HCT116 (cell line): ENCODE data around the gene CRB3. TPM values are rescaled to one million over a fixed set of nuclear protein-coding genes. Genes with fewer than 3 reads are reported as not detected.

ENCODE experiments used
- ATAC-seq: fragments of 200-7000 bp; cut with Tn5 transposase; 2 replicates; pipeline ENCODE4 v1.9.1; 2020; ENCODE audit warnings: mild to moderate bottlenecking, moderate library complexity
- BruUV-seq: library from RNA; stranded (reverse); fragments of 400-500 nt; replicated peaks from 2 replicates; lab custom pipeline; 2021; lab: Mats Ljungman, UMichigan
- CTCF ChIA-PET: fragments of 300-600 bp; sonication (Branson Sonifier 250); formaldehyde crosslinking; loops from one replicate; lab custom pipeline; 2021; ENCODE audit warnings: antibody characterized with exemption; lab: Charles Lee
- POLR2A ChIA-PET: fragments of 300-600, 350-600 bp; sonication (Branson Sonifier 250); formaldehyde crosslinking; loops from one replicate; lab custom pipeline; 2021; ENCODE audit warnings: antibody characterized with exemption; lab: Charles Lee
- RAD21 ChIA-PET, 2 experiments: fragments of 300-600 bp; sonication (Branson Sonifier 250); formaldehyde crosslinking; loops; one replicate each; lab custom pipeline; 2023; ENCODE audit warnings: low total read pairs in 2 of 2; ENCODE audit not compliant: uncharacterized antibody in 2 of 2, unreplicated experiment in 2 of 2, low non-redundant PET in 1 of 2; lab: Charles Lee
- DNase-seq: peaks from one replicate; pipeline ENCODE4 v3.0.0-alpha.2; 2010; ENCODE audit warnings: low read depth, low spot score
- H2AFZ ChIP-seq: fragments of 200-600 bp; shearing (Covaris generic), sonication (generic); 2 replicates; pipeline ENCODE4 v1.6.1; 2017; ENCODE audit warnings: low read depth, mixed run types, mixed read lengths, antibody characterized with exemption, low read length; ENCODE audit not compliant: poor library complexity, severe bottlenecking
- H3K27ac ChIP-seq: 2 replicates; pipeline ENCODE4 v1.5.1; 2012; ENCODE audit warnings: low read depth, low read length
- H3K27me3 ChIP-seq: fragments of 200-600 bp; sonication (generic); 2 replicates; pipeline ENCODE4 v1.6.1; 2016; ENCODE audit warnings: mixed run types, low read length, mixed read lengths; ENCODE audit not compliant: insufficient read depth
- H3K36me3 ChIP-seq, 2 experiments: fragments of 200-500 bp in 1 of 2; fragments of 200-600 bp in 1 of 2; sonication (Bioruptor generic) in 1 of 2; sonication (generic) in 1 of 2; 2 replicates each; pipeline versions ENCODE4 v1.5.1 to v1.6.1; 2014 to 2016; ENCODE audit warnings: low read length in 2 of 2, inconsistent platforms in 1 of 2, mixed read lengths in 1 of 2, mixed run types in 1 of 2; ENCODE audit not compliant: insufficient read depth in 2 of 2, control insufficient read depth in 1 of 2
- H3K4me1 ChIP-seq, 2 experiments: fragments of 200-600 bp in 1 of 2; sonication (generic) in 1 of 2; 2 replicates each; pipeline versions ENCODE4 v1.5.1 to v1.6.1; 2012 to 2017; ENCODE audit warnings: low read length in 2 of 2, inconsistent platforms in 1 of 2, mild to moderate bottlenecking in 1 of 2, mixed read lengths in 1 of 2, mixed run types in 1 of 2, moderate library complexity in 1 of 2; ENCODE audit not compliant: insufficient read depth in 2 of 2, control insufficient read depth in 1 of 2
- H3K4me2 ChIP-seq: fragments of 200-600 bp; sonication (generic); 2 replicates; pipeline ENCODE4 v1.6.1; 2017; ENCODE audit warnings: mixed run types, low read length, mixed read lengths
- H3K4me3 ChIP-seq, 2 experiments: fragments of 200-600 bp in 1 of 2; sonication (generic) in 1 of 2; replicated peaks in 1 of 2; 2 replicates each; pipeline ENCODE4 v1.5.1; 2011 to 2016; ENCODE audit warnings: low read length in 2 of 2, control low read depth in 1 of 2, low read depth in 1 of 2, mild to moderate bottlenecking in 1 of 2, mixed read lengths in 1 of 2, mixed run types in 1 of 2
- H3K79me2 ChIP-seq: fragments of 200-600 bp; sonication (generic); 2 replicates; pipeline ENCODE4 v1.6.1; 2017; ENCODE audit warnings: mild to moderate bottlenecking, mixed run types, low read length, moderate library complexity, mixed read lengths; ENCODE audit not compliant: insufficient read depth
- H3K9ac ChIP-seq: fragments of 200-600 bp; sonication (generic); 2 replicates; pipeline ENCODE4 v1.6.1; 2016; ENCODE audit warnings: low read length, mixed read lengths
- H3K9me2 ChIP-seq: fragments of 200-600 bp; sonication (generic), shearing (Covaris generic); 2 replicates; pipeline ENCODE4 v1.6.1; 2017; ENCODE audit warnings: mixed run types, mild to moderate bottlenecking, moderate library complexity; ENCODE audit not compliant: insufficient read depth
- H3K9me3 ChIP-seq, 2 experiments: fragments of 200-500 bp in 1 of 2; fragments of 200-600 bp in 1 of 2; sonication (Bioruptor generic) in 1 of 2; sonication (generic) in 1 of 2; 2 replicates each; pipeline ENCODE4 v1.6.1; 2014 to 2017; ENCODE audit warnings: low read length in 2 of 2, mixed read lengths in 2 of 2, inconsistent platforms in 1 of 2, low read depth in 1 of 2, mild to moderate bottlenecking in 1 of 2, mixed run types in 1 of 2, moderate library complexity in 1 of 2; ENCODE audit not compliant: control insufficient read depth in 1 of 2, insufficient read depth in 1 of 2
- H4K20me1 ChIP-seq: fragments of 200-600 bp; sonication (generic), shearing (Covaris generic); 2 replicates; pipeline ENCODE4 v1.6.1; 2017; ENCODE audit warnings: mixed run types, mild to moderate bottlenecking, moderate library complexity; ENCODE audit not compliant: insufficient read depth
- CBX3 ChIP-seq: IDR thresholded peaks from 2 replicates; pipeline ENCODE4 v1.6.1; 2012; ENCODE audit warnings: low read depth
- EGR1 ChIP-seq: IDR thresholded peaks from 2 replicates; pipeline ENCODE4 v1.6.1; 2012; ENCODE audit warnings: low read depth
- ELF1 ChIP-seq: IDR thresholded peaks from 2 replicates; pipeline ENCODE4 v1.6.1; 2012; ENCODE audit warnings: low read depth, borderline replicate concordance
- EZH2phosphoT487 ChIP-seq: fragments of 200-600 bp; IDR thresholded peaks from 2 replicates; pipeline ENCODE4 v1.6.1; 2018; ENCODE audit warnings: antibody characterized with exemption, borderline replicate concordance
- FOSL1 ChIP-seq: IDR thresholded peaks from 2 replicates; pipeline ENCODE4 v1.6.1; 2012; ENCODE audit warnings: low read depth
- JUND ChIP-seq: IDR thresholded peaks from 2 replicates; pipeline ENCODE4 v1.6.1; 2012
- POLR2A ChIP-seq: IDR thresholded peaks from 2 replicates; pipeline ENCODE4 v1.7.0; 2011; ENCODE audit warnings: borderline replicate concordance; ENCODE audit not compliant: insufficient read depth, insufficient read length; ENCODE audit errors: extremely low read depth
- POLR2AphosphoS5 ChIP-seq: IDR thresholded peaks from 2 replicates; pipeline ENCODE4 v1.6.1; 2011; ENCODE audit warnings: mild to moderate bottlenecking, low read depth, low read length, moderate library complexity
- RAD21 ChIP-seq: IDR thresholded peaks from 2 replicates; pipeline ENCODE4 v1.6.1; 2012; ENCODE audit warnings: low read depth, mild to moderate bottlenecking
- SP1 ChIP-seq: IDR thresholded peaks from 2 replicates; pipeline ENCODE4 v1.6.1; 2012; ENCODE audit warnings: low read depth
- SRF ChIP-seq: IDR thresholded peaks from 2 replicates; pipeline ENCODE4 v1.6.1; 2012; ENCODE audit warnings: low read depth
- TCF7L2 ChIP-seq: IDR thresholded peaks from 2 replicates; pipeline ENCODE4 v1.7.0; 2011; ENCODE audit warnings: borderline replicate concordance, inconsistent platforms; ENCODE audit not compliant: insufficient read depth, insufficient read length; ENCODE audit errors: extremely low read depth
- ZFX ChIP-seq: fragments of 450-650 bp; IDR thresholded peaks from 2 replicates; pipeline ENCODE4 v1.6.1; 2017
- intact Hi-C: fragments of 100-400 bp; cut with micrococcal nuclease; formaldehyde crosslinking; loops from 2 replicates; pipeline ENCODE4 v1.10.0; 2022
- total RNA-seq: library from RNA; stranded (reverse); gene quantifications from one replicate; pipeline ENCODE4 v1.2.1, GENCODE V29; 2021; ENCODE audit not compliant: unreplicated experiment
- TF ChIP-seq, protein P1 (sequence below): IDR thresholded peaks from 2 replicates; pipeline ENCODE4 v1.6.1; 2012
- TF ChIP-seq, protein P2 (sequence below): IDR thresholded peaks from 2 replicates; pipeline ENCODE4 v1.6.1; 2012
- TF ChIP-seq, protein P3 (sequence below): IDR thresholded peaks from 2 replicates; pipeline ENCODE4 v1.6.1; 2011; ENCODE audit warnings: mild to moderate bottlenecking, low read length, moderate library complexity; ENCODE audit not compliant: insufficient replicate concordance; ENCODE audit errors: extremely low read depth
- TF ChIP-seq, protein P4 (sequence below): IDR thresholded peaks from 2 replicates; pipeline ENCODE4 v1.6.1; 2012; ENCODE audit warnings: low read depth
- TF ChIP-seq, protein P5 (sequence below), 3 experiments: fragments of 200-600 bp in 1 of 3; sonication (generic) in 1 of 3; IDR thresholded peaks in 2 of 3; conservative IDR thresholded peaks in 1 of 3; 2 replicates each; pipeline ENCODE4 v1.5.1; 2012 to 2017; ENCODE audit warnings: low read depth in 2 of 3, low read length in 2 of 3, antibody characterized with exemption in 1 of 3, borderline replicate concordance in 1 of 3, control low read depth in 1 of 3, mild to moderate bottlenecking in 1 of 3, mixed read lengths in 1 of 3, mixed run types in 1 of 3, moderate library complexity in 1 of 3; ENCODE audit not compliant: insufficient read depth in 1 of 3

Gene CRB3
- total RNA-seq, 1 experiment from 2014 or later = 40.5 TPM

DNA sequence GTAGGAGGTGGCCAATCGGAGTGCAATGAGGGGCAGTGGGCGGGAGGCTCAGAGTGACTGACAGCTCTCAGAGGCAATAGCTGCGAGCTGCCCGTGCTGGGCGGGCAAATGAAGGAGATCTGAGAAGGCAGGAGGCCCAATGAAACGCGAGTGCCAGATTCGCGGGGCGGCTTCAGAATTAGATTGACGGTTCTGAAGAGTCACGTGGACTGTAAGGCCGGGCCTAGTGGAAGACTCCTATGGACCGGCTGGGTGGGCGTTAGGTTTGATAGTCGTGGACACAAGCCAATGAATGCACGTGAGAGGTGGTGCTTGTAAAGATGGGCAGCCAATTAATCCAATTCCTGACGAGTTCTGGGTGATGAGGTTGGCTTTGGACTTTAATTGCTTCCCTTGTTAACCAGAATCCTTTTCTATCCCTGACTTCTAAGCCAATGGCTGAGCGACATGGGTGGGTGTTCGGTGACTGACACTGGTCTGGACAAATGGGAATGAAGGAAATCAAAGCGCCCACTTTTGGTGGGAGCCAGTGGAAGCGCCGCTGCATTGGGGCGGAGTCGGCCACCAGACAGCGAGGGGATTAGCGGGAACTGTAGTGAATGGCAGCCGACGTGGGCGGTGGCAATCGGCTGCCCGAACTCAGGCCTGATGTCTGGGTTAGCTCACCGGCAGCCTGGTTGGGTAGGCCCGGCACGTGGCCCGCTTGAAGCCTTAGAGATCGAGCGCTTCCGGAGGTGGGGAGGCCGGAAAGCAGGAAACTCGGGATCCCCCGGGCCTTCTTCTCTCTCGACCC is 38.9 kb upstream of the CRB3 start:
- Histone ChIP-seq H3K79me2 (peaks cover 40% of the 10 kb centered on the region), H3K9me2 (no peaks in the 10 kb centered on the region)
- TF ChIP-seq JUND (no peak), CBX3 (no peak), SRF (no peak; the same call in 1 of the 2 replicates), EZH2phosphoT487 (no peak), TCF7L2 (peak; percentile 79), POLR2AphosphoS5 (peak; percentile 56), RAD21 (no peak), SP1 (peak; percentile 100), EGR1 (peak; percentile 79), POLR2A (no peak), ZFX (peak; percentile 56; the same call in 1 of the 2 replicates), FOSL1 (no peak), ELF1 (no peak)
- TF ChIP-seq, protein P1, sequence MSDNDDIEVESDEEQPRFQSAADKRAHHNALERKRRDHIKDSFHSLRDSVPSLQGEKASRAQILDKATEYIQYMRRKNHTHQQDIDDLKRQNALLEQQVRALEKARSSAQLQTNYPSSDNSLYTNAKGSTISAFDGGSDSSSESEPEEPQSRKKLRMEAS = peak; percentile 94
- TF ChIP-seq, protein P2, sequence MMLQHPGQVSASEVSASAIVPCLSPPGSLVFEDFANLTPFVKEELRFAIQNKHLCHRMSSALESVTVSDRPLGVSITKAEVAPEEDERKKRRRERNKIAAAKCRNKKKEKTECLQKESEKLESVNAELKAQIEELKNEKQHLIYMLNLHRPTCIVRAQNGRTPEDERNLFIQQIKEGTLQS = no peak
- TF ChIP-seq, protein P3, sequence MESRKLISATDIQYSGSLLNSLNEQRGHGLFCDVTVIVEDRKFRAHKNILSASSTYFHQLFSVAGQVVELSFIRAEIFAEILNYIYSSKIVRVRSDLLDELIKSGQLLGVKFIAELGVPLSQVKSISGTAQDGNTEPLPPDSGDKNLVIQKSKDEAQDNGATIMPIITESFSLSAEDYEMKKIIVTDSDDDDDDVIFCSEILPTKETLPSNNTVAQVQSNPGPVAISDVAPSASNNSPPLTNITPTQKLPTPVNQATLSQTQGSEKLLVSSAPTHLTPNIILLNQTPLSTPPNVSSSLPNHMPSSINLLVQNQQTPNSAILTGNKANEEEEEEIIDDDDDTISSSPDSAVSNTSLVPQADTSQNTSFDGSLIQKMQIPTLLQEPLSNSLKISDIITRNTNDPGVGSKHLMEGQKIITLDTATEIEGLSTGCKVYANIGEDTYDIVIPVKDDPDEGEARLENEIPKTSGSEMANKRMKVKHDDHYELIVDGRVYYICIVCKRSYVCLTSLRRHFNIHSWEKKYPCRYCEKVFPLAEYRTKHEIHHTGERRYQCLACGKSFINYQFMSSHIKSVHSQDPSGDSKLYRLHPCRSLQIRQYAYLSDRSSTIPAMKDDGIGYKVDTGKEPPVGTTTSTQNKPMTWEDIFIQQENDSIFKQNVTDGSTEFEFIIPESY = peak; percentile 25
- TF ChIP-seq, protein P4, sequence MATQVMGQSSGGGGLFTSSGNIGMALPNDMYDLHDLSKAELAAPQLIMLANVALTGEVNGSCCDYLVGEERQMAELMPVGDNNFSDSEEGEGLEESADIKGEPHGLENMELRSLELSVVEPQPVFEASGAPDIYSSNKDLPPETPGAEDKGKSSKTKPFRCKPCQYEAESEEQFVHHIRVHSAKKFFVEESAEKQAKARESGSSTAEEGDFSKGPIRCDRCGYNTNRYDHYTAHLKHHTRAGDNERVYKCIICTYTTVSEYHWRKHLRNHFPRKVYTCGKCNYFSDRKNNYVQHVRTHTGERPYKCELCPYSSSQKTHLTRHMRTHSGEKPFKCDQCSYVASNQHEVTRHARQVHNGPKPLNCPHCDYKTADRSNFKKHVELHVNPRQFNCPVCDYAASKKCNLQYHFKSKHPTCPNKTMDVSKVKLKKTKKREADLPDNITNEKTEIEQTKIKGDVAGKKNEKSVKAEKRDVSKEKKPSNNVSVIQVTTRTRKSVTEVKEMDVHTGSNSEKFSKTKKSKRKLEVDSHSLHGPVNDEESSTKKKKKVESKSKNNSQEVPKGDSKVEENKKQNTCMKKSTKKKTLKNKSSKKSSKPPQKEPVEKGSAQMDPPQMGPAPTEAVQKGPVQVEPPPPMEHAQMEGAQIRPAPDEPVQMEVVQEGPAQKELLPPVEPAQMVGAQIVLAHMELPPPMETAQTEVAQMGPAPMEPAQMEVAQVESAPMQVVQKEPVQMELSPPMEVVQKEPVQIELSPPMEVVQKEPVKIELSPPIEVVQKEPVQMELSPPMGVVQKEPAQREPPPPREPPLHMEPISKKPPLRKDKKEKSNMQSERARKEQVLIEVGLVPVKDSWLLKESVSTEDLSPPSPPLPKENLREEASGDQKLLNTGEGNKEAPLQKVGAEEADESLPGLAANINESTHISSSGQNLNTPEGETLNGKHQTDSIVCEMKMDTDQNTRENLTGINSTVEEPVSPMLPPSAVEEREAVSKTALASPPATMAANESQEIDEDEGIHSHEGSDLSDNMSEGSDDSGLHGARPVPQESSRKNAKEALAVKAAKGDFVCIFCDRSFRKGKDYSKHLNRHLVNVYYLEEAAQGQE = no peak
- TF ChIP-seq, protein P5, sequence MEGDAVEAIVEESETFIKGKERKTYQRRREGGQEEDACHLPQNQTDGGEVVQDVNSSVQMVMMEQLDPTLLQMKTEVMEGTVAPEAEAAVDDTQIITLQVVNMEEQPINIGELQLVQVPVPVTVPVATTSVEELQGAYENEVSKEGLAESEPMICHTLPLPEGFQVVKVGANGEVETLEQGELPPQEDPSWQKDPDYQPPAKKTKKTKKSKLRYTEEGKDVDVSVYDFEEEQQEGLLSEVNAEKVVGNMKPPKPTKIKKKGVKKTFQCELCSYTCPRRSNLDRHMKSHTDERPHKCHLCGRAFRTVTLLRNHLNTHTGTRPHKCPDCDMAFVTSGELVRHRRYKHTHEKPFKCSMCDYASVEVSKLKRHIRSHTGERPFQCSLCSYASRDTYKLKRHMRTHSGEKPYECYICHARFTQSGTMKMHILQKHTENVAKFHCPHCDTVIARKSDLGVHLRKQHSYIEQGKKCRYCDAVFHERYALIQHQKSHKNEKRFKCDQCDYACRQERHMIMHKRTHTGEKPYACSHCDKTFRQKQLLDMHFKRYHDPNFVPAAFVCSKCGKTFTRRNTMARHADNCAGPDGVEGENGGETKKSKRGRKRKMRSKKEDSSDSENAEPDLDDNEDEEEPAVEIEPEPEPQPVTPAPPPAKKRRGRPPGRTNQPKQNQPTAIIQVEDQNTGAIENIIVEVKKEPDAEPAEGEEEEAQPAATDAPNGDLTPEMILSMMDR (IDR thresholded peaks at IDR 0.05 in 2 of 3, conservative IDR thresholded peaks at IDR 0.05 in 1 of 3; ENCODE audit: borderline replicate concordance in 1 of 3, insufficient read depth in 1 of 3, low read depth in 2 of 3, low read length in 2 of 3) = no peak
- TF ChIP-seq, all 23 proteins: peak for 7
- H3K36me3 ChIP-seq = peaks cover 18 to 26% of the 10 kb centered on the region in 2 experiments; a peak in 3 of 4 replicates
- ChIA-PET CTCF (interaction anchor here (0.9 to 1.4 kb wide), 5 partner anchors 15 to 299 kb away, joined by 3 to 4 read pairs (median 3); partner anchors contain the start of gene SLC25A23), POLR2A (interaction anchor here (1.0 to 1.6 kb wide), 3 partner anchors 15 to 106 kb away, joined by 4 to 8 read pairs (median 7); partner anchors contain the start of genes ALKBH7 and TNFSF9), RAD21 (interaction anchor here (0.5 to 1.1 kb wide), 3 partner anchors 32 to 161 kb away, joined by 3 read pairs; partner anchors contain the start of gene GTF2F1 (in 1 of the 2))
- H3K4me1 ChIP-seq = peaks cover 8 to 30% of the 10 kb centered on the region in 2 experiments; a peak in 3 of 4 replicates
- H2AFZ ChIP-seq = no peak overlapping the region
- H3K9me3 ChIP-seq = no peaks in the 10 kb centered on the region
- peak overlapping the region; percentile 27 to 99 for H3K4me3 ChIP-seq
- peak; percentile 100 for DNase-seq
- peaks cover 38% of the 10 kb centered on the region; the same call in 1 of the 2 replicates for H4K20me1 ChIP-seq
- intact Hi-C loops = no loop called here
- H3K27ac ChIP-seq = peak overlapping the region; percentile 80
- H3K27me3 ChIP-seq = no peaks in the 10 kb centered on the region
- H3K9ac ChIP-seq = peak overlapping the region; percentile 9; the same call in 1 of the 2 replicates
- peak overlapping the region; percentile 57 for H3K4me2 ChIP-seq
- no TSS peak for BruUV-seq
- ATAC-seq = peak; percentile 89
